Panc1 (cell line): ENCODE measurements around the gene CTNNA1. TPM values are rescaled to one million over a fixed set of nuclear protein-coding genes. Genes with fewer than 3 reads are reported as not detected.

Experiments
- ATAC-seq: fragments of 200-7000 bp; cut with Tn5 transposase; 2 replicates; pipeline ENCODE4 v1.9.1; 2020; ENCODE audit warnings: mild to moderate bottlenecking, moderate library complexity
- BruUV-seq: library from RNA; stranded (reverse); fragments of 400-500 nt; replicated peaks from 2 replicates; lab custom pipeline; 2021; lab: Mats Ljungman, UMichigan
- CTCF ChIA-PET: fragments of 300-600 bp; sonication (Branson Sonifier 250); formaldehyde crosslinking; loops from one replicate; lab custom pipeline; 2022; ENCODE audit warnings: antibody characterized with exemption; lab: Charles Lee
- POLR2A ChIA-PET: fragments of 300-600 bp; sonication (Branson Sonifier 250); formaldehyde crosslinking; loops from one replicate; lab custom pipeline; 2022; ENCODE audit warnings: antibody characterized with exemption; lab: Charles Lee
- DNase-seq: peaks from one replicate; pipeline ENCODE4 v3.0.0-alpha.2; 2010; ENCODE audit warnings: low read depth, low spot score
- H3K27ac ChIP-seq: 2 replicates; pipeline ENCODE4 v1.5.1; 2011; ENCODE audit warnings: mild to moderate bottlenecking, low read length, inconsistent platforms
- H3K27me3 ChIP-seq: fragments of 200-500 bp; sonication (Bioruptor generic); 2 replicates; pipeline ENCODE4 v1.6.0; 2014; ENCODE audit warnings: low read length, inconsistent platforms; ENCODE audit not compliant: control insufficient read depth, insufficient read depth
- H3K36me3 ChIP-seq: fragments of 200-500 bp; sonication (Bioruptor generic); 2 replicates; pipeline ENCODE4 v1.5.1; 2014; ENCODE audit warnings: inconsistent platforms, mild to moderate bottlenecking, low read length, moderate library complexity; ENCODE audit not compliant: control insufficient read depth, insufficient read depth
- H3K4me1 ChIP-seq: 2 replicates; pipeline ENCODE4 v1.5.1; 2011; ENCODE audit warnings: inconsistent platforms, mild to moderate bottlenecking, low read length, moderate library complexity; ENCODE audit not compliant: control insufficient read depth, insufficient read depth
- H3K4me3 ChIP-seq, 2 experiments: 2 replicates each; pipeline ENCODE4 v1.5.1; 2011 to 2012; ENCODE audit warnings: low read depth in 2 of 2, low read length in 2 of 2, mild to moderate bottlenecking in 2 of 2, inconsistent platforms in 1 of 2, moderate library complexity in 1 of 2
- H3K9me3 ChIP-seq: fragments of 200-500 bp; sonication (Bioruptor generic); 2 replicates; pipeline ENCODE4 v1.5.1; 2014; ENCODE audit warnings: low read depth, mild to moderate bottlenecking, inconsistent platforms, low read length, moderate library complexity; ENCODE audit not compliant: control insufficient read depth, insufficient read depth
- CTCF ChIP-seq: fragments of 450-650 bp; IDR thresholded peaks from 2 replicates; pipeline ENCODE4 v1.5.1; 2017; ENCODE audit warnings: mild to moderate bottlenecking
- POLR2AphosphoS5 ChIP-seq: IDR thresholded peaks from 2 replicates; pipeline ENCODE4 v1.6.1; 2012; ENCODE audit warnings: mild to moderate bottlenecking, low read depth, low read length, moderate library complexity
- REST ChIP-seq, 2 experiments: IDR thresholded peaks; 2 replicates each; pipeline ENCODE4 v1.6.1; 2011 to 2012; ENCODE audit warnings: low read depth in 2 of 2, control low read depth in 1 of 2, low read length in 1 of 2, mild to moderate bottlenecking in 1 of 2, moderate library complexity in 1 of 2; ENCODE audit not compliant: insufficient read depth in 1 of 2
- SIN3A ChIP-seq: IDR thresholded peaks from 2 replicates; pipeline ENCODE4 v1.6.1; 2012; ENCODE audit warnings: low read depth, mild to moderate bottlenecking, low read length, moderate library complexity, borderline replicate concordance; ENCODE audit not compliant: insufficient read depth
- TCF7L2 ChIP-seq: IDR thresholded peaks from 2 replicates; pipeline ENCODE4 v1.6.1; 2011; ENCODE audit warnings: mild to moderate bottlenecking, low read depth, low read length, inconsistent platforms
- in situ Hi-C: cut with HindIII; loops from 2 replicates; pipeline ENCODE4 v1.10.0; 2016; ENCODE audit warnings: low sequenced_read_pairs, low pct_unique_long_range_greater_than_20kb
- intact Hi-C: fragments of 100-400 bp; cut with micrococcal nuclease; formaldehyde crosslinking; loops from one replicate; pipeline ENCODE4 v1.10.0; 2022; ENCODE audit not compliant: unreplicated experiment
- total RNA-seq: library from RNA; stranded (reverse); gene quantifications from one replicate; pipeline ENCODE4 v1.2.1, GENCODE V29; 2021; ENCODE audit not compliant: unreplicated experiment

CTNNA1 gene
- total RNA-seq, 1 experiment from 2014 or later = 298 TPM

GRCh38 chr5:138945421-138946240 is 192.4 kb downstream of the CTNNA1 start:
- H3K27ac ChIP-seq = no peak overlapping the region
- BruUV-seq = no TSS peak
- H3K4me3 ChIP-seq = no peak overlapping the region
- ATAC-seq (no peak), DNase-seq (no peak)
- no peaks in the 10 kb centered on the region for H3K36me3 ChIP-seq
- POLR2A ChIA-PET = no interaction called here
- intact Hi-C loops (no loop called here), in situ Hi-C loops (no loop called here)
- H3K4me1 ChIP-seq = no peaks in the 10 kb centered on the region
- H3K27me3 ChIP-seq = no peaks in the 10 kb centered on the region
- H3K9me3 ChIP-seq = no peaks in the 10 kb centered on the region
- TF ChIP-seq TCF7L2 = no peak
- TF ChIP-seq CTCF = no peak
- no peak for TF ChIP-seq POLR2AphosphoS5
- no peak for TF ChIP-seq SIN3A
- no peak for TF ChIP-seq REST (IDR thresholded peaks at IDR 0.05; ENCODE audit: insufficient read depth in 1 of 2, low read depth in 2 of 2, low read length in 1 of 2)
- CTCF ChIA-PET = no interaction called here

DNA sequence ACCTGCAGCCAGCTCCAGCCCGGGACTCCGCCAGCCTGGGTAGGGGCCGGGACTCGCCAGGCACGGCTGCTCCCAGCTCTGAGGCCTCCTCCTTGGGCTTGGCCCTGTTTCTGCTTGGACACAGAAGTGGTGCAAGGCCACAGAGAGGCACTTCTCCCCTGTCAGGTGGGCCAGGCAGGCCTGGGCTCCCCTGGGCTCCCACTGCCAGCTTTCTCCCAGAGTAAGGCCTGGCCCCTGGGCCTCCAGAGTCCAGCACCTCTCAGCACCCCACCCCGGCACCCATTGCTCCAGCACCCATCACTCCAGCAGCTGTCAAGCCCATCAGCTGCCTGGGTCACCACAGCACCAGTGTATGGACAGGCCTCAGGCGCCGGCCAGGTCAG is 193.0 kb downstream of the CTNNA1 start:
- BruUV-seq = no TSS peak
- ChIA-PET POLR2A (no interaction called here), CTCF (interaction anchor here (0.6 kb wide), 1 partner anchor 375 kb away, joined by 3 read pairs; no protein-coding TSS in a partner anchor)
- no peak overlapping the region for H3K4me3 ChIP-seq
- no peak overlapping the region for H3K27ac ChIP-seq
- TF ChIP-seq REST (IDR thresholded peaks at IDR 0.05; ENCODE audit: insufficient read depth in 1 of 2, low read depth in 2 of 2, low read length in 1 of 2) (no peak), CTCF (no peak), TCF7L2 (no peak), SIN3A (no peak)
- no peak for ATAC-seq
- in situ Hi-C loops (no loop called here), intact Hi-C loops (no loop called here)
- H3K27me3 ChIP-seq = no peaks in the 10 kb centered on the region
- no peaks in the 10 kb centered on the region for H3K9me3 ChIP-seq
- no peaks in the 10 kb centered on the region for H3K36me3 ChIP-seq
- no peaks in the 10 kb centered on the region for H3K4me1 ChIP-seq
- DNase-seq = no peak
